Astrocyte (in vitro differentiated cells and primary cell): Measurements from ENCODE around the gene GDPD5.

Experiments
- CTCF ChIP-seq: IDR thresholded peaks from 2 replicates; pipeline ENCODE4 v1.5.1; 2011; ENCODE audit warnings: low read depth, mild to moderate bottlenecking, inconsistent platforms, low read length, moderate library complexity; ENCODE audit not compliant: insufficient read depth
- EZH2 ChIP-seq: IDR thresholded peaks from 2 replicates; pipeline ENCODE4 v1.6.1; 2012; ENCODE audit warnings: mild to moderate bottlenecking, low read length, inconsistent platforms; ENCODE audit not compliant: insufficient read depth

DNA sequence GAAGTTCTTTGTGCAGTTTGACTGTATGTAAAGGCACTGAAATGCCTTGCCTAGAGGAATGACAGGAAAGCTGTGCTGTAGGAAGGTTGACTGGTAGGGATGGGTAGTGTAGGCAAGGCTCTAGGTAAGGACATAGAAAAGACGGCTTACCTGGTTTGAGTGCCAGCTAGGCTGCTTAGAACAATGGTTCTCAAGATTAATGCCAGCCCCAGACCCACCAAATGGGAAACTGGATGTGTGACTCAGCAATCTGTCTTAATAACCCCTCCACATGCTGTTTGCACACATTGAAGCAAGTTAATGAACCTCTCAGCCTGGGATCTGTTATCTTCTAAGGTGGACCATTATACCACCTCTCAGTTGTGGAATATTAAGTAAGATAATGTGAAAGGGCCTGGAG, 122.7 kb downstream of the GDPD5 start:
- TF ChIP-seq CTCF, result no peak
- no peak for TF ChIP-seq EZH2
